GM23338 (cell line): ENCODE results near the gene NNMT. TPM values are rescaled to one million over a fixed set of nuclear protein-coding genes. Genes with fewer than 3 reads are reported as not detected.

Source experiments
- ATAC-seq: fragments of 200-7000 bp; cut with Tn5 transposase; 3 replicates; pipeline ENCODE4 v1.9.1; 2020
- DNase-seq: peaks from one replicate; pipeline ENCODE4 v3.0.0-alpha.2; 2015; ENCODE audit warnings: low spot score
- H2AFZ ChIP-seq: fragments of 200-600 bp; sonication (generic); 2 replicates; pipeline ENCODE4 v1.8.0; 2016; ENCODE audit warnings: antibody characterized with exemption, mild to moderate bottlenecking, moderate library complexity
- H3F3A ChIP-seq: fragments of 200-600 bp; sonication (generic); replicated peaks from 2 replicates; pipeline ENCODE4 v1.8.0; 2017; ENCODE audit warnings: antibody characterized with exemption, mixed run types, low read depth
- H3K27ac ChIP-seq: fragments of 200-600 bp; sonication (generic); 2 replicates; pipeline ENCODE4 v1.6.1; 2016; ENCODE audit warnings: low read depth
- H3K27me3 ChIP-seq: fragments of 200-600 bp; sonication (generic); 2 replicates; pipeline ENCODE4 v1.8.0; 2016; ENCODE audit warnings: mild to moderate bottlenecking, mixed run types, moderate library complexity; ENCODE audit not compliant: insufficient read depth
- H3K36me3 ChIP-seq: fragments of 200-600 bp; sonication (generic); 2 replicates; pipeline ENCODE4 v1.8.0; 2016; ENCODE audit warnings: mild to moderate bottlenecking; ENCODE audit not compliant: insufficient read depth
- H3K4me1 ChIP-seq: fragments of 200-600 bp; sonication (generic); 2 replicates; pipeline ENCODE4 v1.8.0; 2016; ENCODE audit warnings: mild to moderate bottlenecking, moderate library complexity; ENCODE audit not compliant: insufficient read depth
- H3K4me2 ChIP-seq: fragments of 200-600 bp; sonication (generic); 2 replicates; pipeline ENCODE4 v1.7.1; 2017; ENCODE audit warnings: mixed run types
- H3K4me3 ChIP-seq: fragments of 200-600 bp; sonication (generic); 2 replicates; pipeline ENCODE4 v1.6.1; 2016; ENCODE audit warnings: mixed run types
- H3K79me2 ChIP-seq: fragments of 200-600 bp; sonication (generic); replicated peaks from 2 replicates; pipeline ENCODE4 v1.8.0; 2017; ENCODE audit warnings: mild to moderate bottlenecking; ENCODE audit not compliant: insufficient read depth
- H3K9me2 ChIP-seq: fragments of 200-600 bp; sonication (generic); 2 replicates; pipeline ENCODE4 v1.8.0; 2017; ENCODE audit not compliant: insufficient read depth
- H4K20me1 ChIP-seq: fragments of 200-600 bp; sonication (generic); replicated peaks from 2 replicates; pipeline ENCODE4 v1.8.0; 2017; ENCODE audit warnings: mild to moderate bottlenecking; ENCODE audit not compliant: insufficient read depth
- H3K27ac Mint-ChIP-seq: 2 replicates; pipeline ENCODE4 v1.8.0; 2020; ENCODE audit warnings: inconsistent platforms, mild to moderate bottlenecking, moderate library complexity, mixed read lengths
- H3K27me3 Mint-ChIP-seq: 3 replicates; pipeline ENCODE4 v1.8.0; 2022; ENCODE audit warnings: low read depth, mild to moderate bottlenecking, moderate library complexity, mixed read lengths, inconsistent platforms; ENCODE audit not compliant: insufficient read depth, poor library complexity
- H3K36me3 Mint-ChIP-seq: 3 replicates; pipeline ENCODE4 v1.8.0; 2021; ENCODE audit warnings: low read depth, mild to moderate bottlenecking, inconsistent platforms, moderate library complexity, mixed read lengths
- H3K4me1 Mint-ChIP-seq: 3 replicates; pipeline ENCODE4 v1.8.0; 2020; ENCODE audit warnings: mild to moderate bottlenecking, inconsistent platforms, mixed read lengths
- H3K4me3 Mint-ChIP-seq: 3 replicates; pipeline ENCODE4 v1.8.0; 2021; ENCODE audit warnings: moderate library complexity, mild to moderate bottlenecking, inconsistent platforms, mixed read lengths
- H3K9me3 Mint-ChIP-seq: 3 replicates; pipeline ENCODE4 v1.8.0; 2020; ENCODE audit warnings: moderate library complexity, mild to moderate bottlenecking, inconsistent platforms, mixed read lengths
- CREB1 ChIP-seq: fragments of 250-450 bp; sonication (Bioruptor Pico); IDR thresholded peaks from 2 replicates; pipeline ENCODE4 v1.5.0; 2020; ENCODE audit warnings: low read depth, mild to moderate bottlenecking, moderate library complexity
- EZH2 ChIP-seq: fragments of 200-600 bp; sonication (generic); IDR thresholded peaks from one replicate; pipeline ENCODE4 v1.8.0; 2017; ENCODE audit warnings: antibody characterized with exemption, mild to moderate bottlenecking, low read depth; ENCODE audit not compliant: unreplicated experiment
- EZH2phosphoT487 ChIP-seq: fragments of 200-600 bp; sonication (generic); IDR thresholded peaks from one replicate; pipeline ENCODE4 v1.8.1; 2018; ENCODE audit warnings: antibody characterized with exemption; ENCODE audit not compliant: unreplicated experiment
- JUNB ChIP-seq: IDR thresholded peaks from one replicate; pipeline ENCODE4 v1.6.1; 2016; ENCODE audit warnings: antibody characterized with exemption; ENCODE audit not compliant: unreplicated experiment
- POLR2AphosphoS5 ChIP-seq: IDR thresholded peaks from 2 replicates; pipeline ENCODE4 v1.6.1; 2016; ENCODE audit warnings: antibody characterized with exemption, low read depth
- ZNF114 ChIP-seq: fragments of 250-450 bp; sonication (Bioruptor Pico); IDR thresholded peaks from 2 replicates; pipeline ENCODE4 v1.5.0; 2020; ENCODE audit warnings: mild to moderate bottlenecking, moderate library complexity
- ZNF331 ChIP-seq: fragments of 250-450 bp; sonication (Bioruptor Pico); IDR thresholded peaks from 2 replicates; pipeline ENCODE4 v1.5.0; 2020; ENCODE audit warnings: low read depth, mild to moderate bottlenecking, moderate library complexity
- polyA plus RNA-seq: library from polyadenylated mRNA; unstranded; fragments of >200 nt; fragmentation: Nextera tagmentation; extraction: Ambion mirVana; gene quantifications from 2 replicates; pipeline ENCODE4 v1.2.1, GENCODE V29; 2016
- total RNA-seq: library from RNA; depleted of rRNA; stranded (reverse); fragments of >200 nt; shearing (Covaris generic); gene quantifications from 2 replicates; pipeline ENCODE4 v1.2.3, GENCODE V29; 2014
- TF ChIP-seq, protein P1 (sequence below): IDR thresholded peaks from 2 replicates; pipeline ENCODE4 v1.6.1; 2016; ENCODE audit warnings: antibody characterized with exemption
- TF ChIP-seq, protein P2 (sequence below): IDR thresholded peaks from one replicate; pipeline ENCODE4 v1.6.1; 2018; ENCODE audit warnings: antibody characterized with exemption; ENCODE audit not compliant: unreplicated experiment
- TF ChIP-seq, protein P3 (sequence below), 2 experiments: fragments of 200-600 bp in 1 of 2; sonication (generic) in 1 of 2; conservative IDR thresholded peaks; 2 replicates each; pipeline versions ENCODE4 v1.5.1 to v1.6.1; 2016 to 2017; ENCODE audit warnings: antibody characterized with exemption in 2 of 2, low read depth in 2 of 2, mild to moderate bottlenecking in 2 of 2, moderate library complexity in 1 of 2

NNMT gene
- total and polyA plus RNA-seq, 2 experiments from 2014 or later: 0.40 TPM; not detected in 1

DNA sequence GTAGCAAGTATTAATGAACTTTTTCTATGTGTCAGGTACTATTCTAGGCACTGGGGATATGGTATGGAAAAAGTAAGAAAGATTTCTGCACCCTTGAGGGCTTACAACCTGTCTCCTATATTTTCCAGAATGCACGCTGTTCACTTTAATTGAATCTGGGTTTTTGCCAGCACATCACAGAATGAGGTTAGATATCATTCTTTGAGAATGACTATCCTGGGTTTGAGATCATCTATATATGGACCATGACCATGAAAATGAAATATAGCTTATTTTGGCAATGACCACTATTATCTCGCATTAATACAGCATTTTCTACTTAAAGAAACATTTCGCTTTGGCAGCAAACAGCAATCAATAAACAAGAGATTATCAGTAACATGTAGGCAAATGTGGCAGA, 57.2 kb downstream of the NNMT start:
- H3K4me3 Mint-ChIP-seq: no peak overlapping the region
- no peaks in the 10 kb centered on the region for H3K9me3 Mint-ChIP-seq
- H3K4me3 ChIP-seq: no peak overlapping the region
- H3K4me1 ChIP-seq: no peaks in the 10 kb centered on the region
- no peak overlapping the region for H3K27ac ChIP-seq
- H3K4me2 ChIP-seq: no peak overlapping the region
- H3K79me2 ChIP-seq: no peaks in the 10 kb centered on the region
- DNase-seq: no peak
- H3K4me1 Mint-ChIP-seq: no peaks in the 10 kb centered on the region
- H3K36me3 ChIP-seq: no peaks in the 10 kb centered on the region
- TF ChIP-seq, protein P1, sequence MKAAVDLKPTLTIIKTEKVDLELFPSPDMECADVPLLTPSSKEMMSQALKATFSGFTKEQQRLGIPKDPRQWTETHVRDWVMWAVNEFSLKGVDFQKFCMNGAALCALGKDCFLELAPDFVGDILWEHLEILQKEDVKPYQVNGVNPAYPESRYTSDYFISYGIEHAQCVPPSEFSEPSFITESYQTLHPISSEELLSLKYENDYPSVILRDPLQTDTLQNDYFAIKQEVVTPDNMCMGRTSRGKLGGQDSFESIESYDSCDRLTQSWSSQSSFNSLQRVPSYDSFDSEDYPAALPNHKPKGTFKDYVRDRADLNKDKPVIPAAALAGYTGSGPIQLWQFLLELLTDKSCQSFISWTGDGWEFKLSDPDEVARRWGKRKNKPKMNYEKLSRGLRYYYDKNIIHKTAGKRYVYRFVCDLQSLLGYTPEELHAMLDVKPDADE: no peak
- TF ChIP-seq POLR2AphosphoS5: no peak
- TF ChIP-seq EZH2: no peak
- TF ChIP-seq, protein P2, sequence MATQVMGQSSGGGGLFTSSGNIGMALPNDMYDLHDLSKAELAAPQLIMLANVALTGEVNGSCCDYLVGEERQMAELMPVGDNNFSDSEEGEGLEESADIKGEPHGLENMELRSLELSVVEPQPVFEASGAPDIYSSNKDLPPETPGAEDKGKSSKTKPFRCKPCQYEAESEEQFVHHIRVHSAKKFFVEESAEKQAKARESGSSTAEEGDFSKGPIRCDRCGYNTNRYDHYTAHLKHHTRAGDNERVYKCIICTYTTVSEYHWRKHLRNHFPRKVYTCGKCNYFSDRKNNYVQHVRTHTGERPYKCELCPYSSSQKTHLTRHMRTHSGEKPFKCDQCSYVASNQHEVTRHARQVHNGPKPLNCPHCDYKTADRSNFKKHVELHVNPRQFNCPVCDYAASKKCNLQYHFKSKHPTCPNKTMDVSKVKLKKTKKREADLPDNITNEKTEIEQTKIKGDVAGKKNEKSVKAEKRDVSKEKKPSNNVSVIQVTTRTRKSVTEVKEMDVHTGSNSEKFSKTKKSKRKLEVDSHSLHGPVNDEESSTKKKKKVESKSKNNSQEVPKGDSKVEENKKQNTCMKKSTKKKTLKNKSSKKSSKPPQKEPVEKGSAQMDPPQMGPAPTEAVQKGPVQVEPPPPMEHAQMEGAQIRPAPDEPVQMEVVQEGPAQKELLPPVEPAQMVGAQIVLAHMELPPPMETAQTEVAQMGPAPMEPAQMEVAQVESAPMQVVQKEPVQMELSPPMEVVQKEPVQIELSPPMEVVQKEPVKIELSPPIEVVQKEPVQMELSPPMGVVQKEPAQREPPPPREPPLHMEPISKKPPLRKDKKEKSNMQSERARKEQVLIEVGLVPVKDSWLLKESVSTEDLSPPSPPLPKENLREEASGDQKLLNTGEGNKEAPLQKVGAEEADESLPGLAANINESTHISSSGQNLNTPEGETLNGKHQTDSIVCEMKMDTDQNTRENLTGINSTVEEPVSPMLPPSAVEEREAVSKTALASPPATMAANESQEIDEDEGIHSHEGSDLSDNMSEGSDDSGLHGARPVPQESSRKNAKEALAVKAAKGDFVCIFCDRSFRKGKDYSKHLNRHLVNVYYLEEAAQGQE: no peak
- TF ChIP-seq EZH2phosphoT487: no peak
- TF ChIP-seq ZNF331: no peak
- TF ChIP-seq, protein P3, sequence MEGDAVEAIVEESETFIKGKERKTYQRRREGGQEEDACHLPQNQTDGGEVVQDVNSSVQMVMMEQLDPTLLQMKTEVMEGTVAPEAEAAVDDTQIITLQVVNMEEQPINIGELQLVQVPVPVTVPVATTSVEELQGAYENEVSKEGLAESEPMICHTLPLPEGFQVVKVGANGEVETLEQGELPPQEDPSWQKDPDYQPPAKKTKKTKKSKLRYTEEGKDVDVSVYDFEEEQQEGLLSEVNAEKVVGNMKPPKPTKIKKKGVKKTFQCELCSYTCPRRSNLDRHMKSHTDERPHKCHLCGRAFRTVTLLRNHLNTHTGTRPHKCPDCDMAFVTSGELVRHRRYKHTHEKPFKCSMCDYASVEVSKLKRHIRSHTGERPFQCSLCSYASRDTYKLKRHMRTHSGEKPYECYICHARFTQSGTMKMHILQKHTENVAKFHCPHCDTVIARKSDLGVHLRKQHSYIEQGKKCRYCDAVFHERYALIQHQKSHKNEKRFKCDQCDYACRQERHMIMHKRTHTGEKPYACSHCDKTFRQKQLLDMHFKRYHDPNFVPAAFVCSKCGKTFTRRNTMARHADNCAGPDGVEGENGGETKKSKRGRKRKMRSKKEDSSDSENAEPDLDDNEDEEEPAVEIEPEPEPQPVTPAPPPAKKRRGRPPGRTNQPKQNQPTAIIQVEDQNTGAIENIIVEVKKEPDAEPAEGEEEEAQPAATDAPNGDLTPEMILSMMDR (conservative IDR thresholded peaks at IDR 0.05; ENCODE audit: low read depth in 2 of 2): no peak
- peaks cover 2% of the 10 kb centered on the region for H3K27me3 Mint-ChIP-seq
- no peaks in the 10 kb centered on the region; the same call in 2 of the 3 replicates for H3K36me3 Mint-ChIP-seq
- no peak for ATAC-seq
- H2AFZ ChIP-seq: no peak overlapping the region
- no peak overlapping the region for H3K27ac Mint-ChIP-seq
- H3K9me2 ChIP-seq: peaks cover 3% of the 10 kb centered on the region; the same call in 1 of the 2 replicates
- no peaks in the 10 kb centered on the region for H3F3A ChIP-seq
- H3K27me3 ChIP-seq: no peaks in the 10 kb centered on the region
- H4K20me1 ChIP-seq: no peaks in the 10 kb centered on the region

DNA sequence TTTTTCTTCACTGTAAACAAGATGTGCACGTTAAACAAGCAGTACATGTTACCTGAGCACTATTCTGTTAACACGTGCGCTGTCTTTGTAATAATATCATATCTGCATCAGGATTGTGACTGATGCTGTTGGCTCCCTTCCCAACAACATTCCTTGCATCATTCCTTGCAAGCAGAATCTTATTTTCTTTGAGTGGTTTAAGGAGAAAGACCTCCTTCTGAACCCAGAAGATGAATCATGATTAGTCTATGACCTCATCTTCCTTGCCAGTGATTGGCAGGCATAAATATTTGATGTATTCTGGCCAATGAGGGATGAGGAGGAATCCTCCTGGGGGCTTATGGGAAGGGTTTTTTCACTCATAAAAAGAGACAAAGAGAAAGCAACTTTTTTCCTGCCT, 57.9 kb downstream of the NNMT start:
- Histone ChIP-seq H3K9me2 (peaks cover 3% of the 10 kb centered on the region; the same call in 1 of the 2 replicates), H3K4me3 (no peak overlapping the region), H3K4me2 (no peak overlapping the region), H3K79me2 (no peaks in the 10 kb centered on the region), H3K36me3 (no peaks in the 10 kb centered on the region), H2AFZ (no peak overlapping the region), H3F3A (no peaks in the 10 kb centered on the region), H3K27me3 (no peaks in the 10 kb centered on the region), H4K20me1 (no peaks in the 10 kb centered on the region), H3K4me1 (no peaks in the 10 kb centered on the region), H3K27ac (no peak overlapping the region)
- no peak overlapping the region for H3K4me3 Mint-ChIP-seq
- no peak for ATAC-seq
- H3K36me3 Mint-ChIP-seq: no peaks in the 10 kb centered on the region; the same call in 2 of the 3 replicates
- peaks cover 2% of the 10 kb centered on the region for H3K27me3 Mint-ChIP-seq
- no peaks in the 10 kb centered on the region for H3K4me1 Mint-ChIP-seq
- H3K9me3 Mint-ChIP-seq: no peaks in the 10 kb centered on the region
- no peak overlapping the region for H3K27ac Mint-ChIP-seq
- no peak for DNase-seq
- TF ChIP-seq JUNB (no peak), ZNF331 (no peak), ZNF114 (CRISPR knock-in tag) (no peak), CREB1 (CRISPR knock-in tag) (no peak)
- TF ChIP-seq, protein P2: no peak
- TF ChIP-seq, protein P3 (conservative IDR thresholded peaks at IDR 0.05; ENCODE audit: low read depth in 2 of 2): no peak
- TF ChIP-seq, protein P1: no peak
